Stimulated activated CD8-positive, alpha-beta memory T cell treated with anti-CD3 and anti-CD28 coated beads, Interleukin-7, amount 100 ng/mL, for 24 hours (primary cell): ENCODE results near the gene TRPV4.

Experiments
- DNase-seq: peaks from one replicate; pipeline ENCODE4 v3.0.0-alpha.2; 2020; ENCODE audit warnings: low read depth

TRPV4 gene

DNA sequence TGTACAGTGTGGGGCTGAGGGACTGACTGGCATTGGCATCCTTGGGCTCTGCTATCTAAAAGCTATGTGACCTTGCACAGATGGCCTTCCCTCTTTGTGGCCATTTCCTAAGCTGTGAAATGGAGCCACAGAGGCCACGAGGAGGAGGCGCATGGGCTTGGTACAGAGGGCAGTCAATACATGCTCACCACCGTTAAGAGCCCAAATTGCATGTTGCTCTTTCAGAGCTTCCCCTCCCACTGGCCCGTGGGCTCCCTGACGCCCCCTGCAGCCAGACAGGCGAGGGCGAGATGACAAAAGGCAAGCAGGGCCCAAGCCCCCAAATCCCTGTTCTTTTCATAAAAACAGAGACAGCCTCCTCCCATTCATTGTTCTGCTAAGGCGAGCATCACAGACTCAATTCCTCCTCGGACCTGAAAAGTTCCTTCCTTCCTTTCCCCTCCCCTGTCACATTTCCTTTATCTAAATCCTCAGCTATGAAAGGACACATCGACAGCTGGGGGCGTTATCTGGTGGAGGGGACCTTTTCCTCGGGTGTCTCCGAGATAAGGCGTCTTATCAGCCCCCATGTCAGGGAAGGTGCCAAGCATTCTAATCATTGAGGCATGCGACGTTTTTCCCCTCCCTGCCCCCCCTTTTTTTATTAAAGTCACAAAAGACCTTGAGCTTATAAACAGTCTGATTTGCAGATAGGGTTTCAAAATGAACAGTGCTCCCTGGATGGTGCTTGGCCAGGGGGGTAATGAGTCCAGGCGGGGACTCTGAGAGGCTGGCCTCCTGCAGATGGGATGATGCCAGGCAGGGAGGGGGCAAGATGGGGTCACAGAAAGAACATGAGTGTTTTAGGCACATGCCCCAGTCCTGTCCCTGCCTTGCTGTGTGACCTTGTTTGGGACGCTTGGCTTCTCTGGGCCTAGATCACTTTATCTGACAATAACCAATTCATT, 93.2 kb downstream of the TRPV4 start:
- DNase-seq = no peak

DNA sequence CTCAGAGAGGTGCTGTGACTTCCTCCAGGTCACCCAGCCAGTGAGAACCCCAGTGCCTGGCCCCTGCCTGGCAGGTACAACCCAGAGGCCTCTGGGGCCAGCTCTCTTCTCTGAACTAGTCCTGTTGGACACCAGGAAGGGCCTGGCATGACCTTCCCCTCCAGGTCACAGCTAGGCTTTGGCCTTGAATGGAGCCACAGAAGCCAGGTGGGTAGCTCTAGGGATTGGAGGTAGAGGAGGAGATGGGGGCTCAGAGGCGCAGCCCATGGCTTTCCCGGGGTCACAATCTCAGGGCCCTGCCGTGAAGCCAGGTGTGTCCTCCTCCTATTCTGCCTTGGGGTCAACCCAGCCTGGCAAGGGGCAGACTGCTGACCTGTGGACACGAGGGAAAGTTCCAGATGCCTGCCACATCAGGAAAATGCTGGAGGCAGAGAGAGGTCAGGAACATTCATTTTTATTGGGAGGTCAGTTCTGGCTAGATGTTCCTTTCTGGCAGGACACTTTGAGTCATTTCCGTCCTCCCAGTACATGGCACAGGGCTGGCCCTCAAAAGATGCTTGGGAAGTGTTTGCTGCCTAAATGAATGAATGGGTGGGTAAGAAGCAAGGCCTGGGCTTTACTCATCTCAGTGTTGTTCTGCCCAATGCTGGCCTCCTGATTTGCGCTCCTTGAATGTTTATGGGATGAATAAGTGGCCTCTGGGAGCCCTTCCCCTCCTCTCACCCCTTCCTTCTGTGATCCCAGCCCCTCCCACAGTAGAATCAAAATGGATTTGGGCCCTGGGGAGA, 94.1 kb downstream of the TRPV4 start:
- DNase-seq = no peak

DNA sequence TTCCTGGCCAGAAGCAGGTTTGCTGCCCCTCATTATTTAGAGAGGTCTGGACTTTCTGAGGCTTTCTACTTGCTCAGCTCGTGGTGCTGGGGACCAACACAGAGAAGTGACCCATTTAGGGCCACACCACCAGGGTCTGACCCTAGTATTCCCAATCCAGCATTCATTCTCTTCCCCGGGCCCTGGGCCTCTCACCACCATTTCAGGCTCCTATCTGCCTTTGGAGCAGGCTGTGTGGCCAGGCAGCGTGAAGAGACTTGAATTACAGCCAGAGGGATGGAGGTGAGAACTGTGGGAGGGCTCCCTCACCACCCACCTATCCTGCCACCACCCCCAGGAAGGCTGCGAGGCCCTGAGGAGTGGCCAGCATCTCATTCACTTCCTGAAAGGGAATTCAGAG, 95.0 kb downstream of the TRPV4 start:
- no peak for DNase-seq

DNA sequence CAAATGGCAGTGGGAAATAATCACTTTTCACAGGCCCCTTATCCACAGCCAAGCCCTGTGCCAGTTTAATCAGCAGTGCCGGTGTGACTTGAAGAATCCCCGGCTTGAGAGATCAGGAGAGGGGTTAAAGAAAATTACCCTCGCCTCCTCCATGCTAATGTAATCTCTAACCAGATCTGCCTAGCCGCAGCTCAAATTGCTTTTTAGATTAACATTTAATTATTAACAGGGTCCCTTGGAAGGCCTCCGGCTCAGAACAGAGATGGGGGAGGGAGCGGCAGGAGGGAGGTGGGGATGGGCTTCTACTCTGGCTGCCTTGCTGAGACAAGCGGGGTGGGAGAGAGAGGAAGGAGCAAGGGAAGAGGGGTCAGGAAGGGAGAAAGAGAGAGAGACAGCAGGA, 95.6 kb downstream of the TRPV4 start:
- no peak for DNase-seq

DNA sequence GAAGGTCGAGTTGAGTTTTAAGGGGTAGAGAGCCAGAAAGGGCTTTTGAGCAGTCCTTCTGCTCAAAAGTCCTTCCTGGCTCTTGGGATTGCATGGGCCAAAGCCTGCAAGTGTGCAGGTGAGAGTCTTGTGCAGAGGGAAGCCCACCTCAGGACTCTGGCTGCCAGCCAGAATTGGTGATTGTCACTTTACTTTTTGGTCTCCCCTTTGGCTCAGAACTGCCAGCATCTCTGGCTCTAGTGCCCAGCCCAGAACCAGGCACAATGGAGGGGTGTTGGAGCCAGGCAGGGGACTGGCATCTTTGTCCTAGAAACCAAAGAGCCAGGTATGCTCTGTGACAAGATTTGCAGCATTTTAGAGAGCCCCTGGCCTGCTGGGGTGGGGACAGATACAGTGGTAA, 96.1 kb downstream of the TRPV4 start:
- no peak for DNase-seq

DNA sequence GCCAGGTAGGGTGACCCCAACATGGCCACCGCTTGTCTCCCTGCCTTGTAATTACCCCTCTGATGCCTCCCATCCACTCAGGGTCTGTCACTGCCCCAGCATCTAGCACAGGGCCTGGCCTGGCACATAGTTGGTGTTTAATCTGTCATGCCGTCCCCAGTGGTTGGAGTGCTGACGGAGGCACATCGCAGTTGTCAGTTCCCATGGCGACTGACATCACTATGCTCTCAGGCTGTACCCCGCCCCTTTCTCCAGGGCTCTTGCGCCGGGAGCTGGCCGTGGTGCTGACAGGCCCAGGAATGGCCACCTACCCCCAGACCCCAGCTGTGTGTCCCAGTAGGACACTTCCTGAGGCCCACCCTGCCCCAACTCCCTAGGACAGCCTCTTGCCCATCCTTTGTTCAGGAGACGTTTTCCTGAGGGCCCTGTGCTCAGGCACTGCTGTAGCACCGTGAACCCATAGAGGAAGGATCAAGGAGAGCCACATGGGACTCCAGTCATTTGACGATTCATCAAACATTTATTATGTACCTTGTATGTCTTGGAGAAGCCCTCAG, 96.6 kb downstream of the TRPV4 start:
- no peak for DNase-seq

DNA sequence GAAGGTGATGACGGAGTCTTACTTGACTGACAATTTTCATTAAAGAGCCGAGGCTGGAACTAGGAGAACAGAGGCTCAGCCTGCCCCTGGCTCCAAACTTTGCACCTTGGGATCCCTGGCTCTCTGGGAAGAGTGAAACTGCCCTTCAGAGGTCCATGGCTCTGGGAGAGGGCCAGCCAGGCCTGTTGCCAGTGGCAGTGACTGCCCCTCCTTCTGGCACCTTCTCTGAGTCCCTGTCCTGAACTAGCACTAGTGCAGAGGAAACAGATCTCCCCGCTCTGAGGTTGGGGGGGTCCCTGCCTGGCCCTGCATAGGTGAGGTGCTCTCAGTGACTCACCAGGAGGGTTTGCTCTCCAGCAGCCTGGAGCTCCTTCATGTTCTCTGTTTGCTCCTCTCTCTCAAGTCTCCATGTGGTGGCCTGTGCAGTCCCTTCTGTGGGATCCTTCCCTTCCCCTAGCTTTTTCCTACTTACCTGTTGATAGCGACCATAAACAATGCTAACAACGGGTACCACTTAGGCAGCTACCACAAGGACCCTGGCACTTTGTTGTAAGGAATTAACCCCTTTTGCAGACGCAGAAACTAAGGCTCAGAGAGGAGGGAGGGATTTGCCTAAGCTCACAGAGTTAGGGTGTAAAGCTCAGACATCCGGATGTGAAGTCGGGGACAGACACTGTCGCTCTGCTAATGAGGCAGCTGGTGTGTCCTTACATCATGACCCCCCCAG, 97.2 kb downstream of the TRPV4 start:
- DNase-seq = no peak

DNA sequence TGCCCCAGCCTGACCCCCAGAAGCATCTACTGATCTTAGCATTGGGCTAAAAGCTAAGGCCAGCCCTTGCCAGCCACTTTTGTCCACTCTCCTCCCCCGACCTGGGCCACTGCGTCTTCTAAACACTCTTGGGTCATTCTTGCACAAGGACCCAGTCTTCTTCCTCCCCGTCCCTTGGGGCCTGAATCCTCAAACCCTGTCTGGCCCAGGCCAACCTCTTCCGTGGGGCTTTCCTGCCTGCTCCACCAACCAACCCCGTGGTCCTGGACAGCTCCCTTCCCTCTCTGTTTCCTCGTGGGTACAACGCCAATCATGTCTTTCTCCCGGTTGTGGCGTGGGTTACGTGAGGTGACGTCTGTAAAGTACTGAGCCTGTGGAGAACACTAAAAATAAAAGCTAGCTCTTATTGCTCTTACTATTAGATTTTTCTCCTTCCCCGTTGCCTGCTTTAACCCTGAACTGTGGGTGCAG, 98.1 kb downstream of the TRPV4 start:
- no peak for DNase-seq

DNA sequence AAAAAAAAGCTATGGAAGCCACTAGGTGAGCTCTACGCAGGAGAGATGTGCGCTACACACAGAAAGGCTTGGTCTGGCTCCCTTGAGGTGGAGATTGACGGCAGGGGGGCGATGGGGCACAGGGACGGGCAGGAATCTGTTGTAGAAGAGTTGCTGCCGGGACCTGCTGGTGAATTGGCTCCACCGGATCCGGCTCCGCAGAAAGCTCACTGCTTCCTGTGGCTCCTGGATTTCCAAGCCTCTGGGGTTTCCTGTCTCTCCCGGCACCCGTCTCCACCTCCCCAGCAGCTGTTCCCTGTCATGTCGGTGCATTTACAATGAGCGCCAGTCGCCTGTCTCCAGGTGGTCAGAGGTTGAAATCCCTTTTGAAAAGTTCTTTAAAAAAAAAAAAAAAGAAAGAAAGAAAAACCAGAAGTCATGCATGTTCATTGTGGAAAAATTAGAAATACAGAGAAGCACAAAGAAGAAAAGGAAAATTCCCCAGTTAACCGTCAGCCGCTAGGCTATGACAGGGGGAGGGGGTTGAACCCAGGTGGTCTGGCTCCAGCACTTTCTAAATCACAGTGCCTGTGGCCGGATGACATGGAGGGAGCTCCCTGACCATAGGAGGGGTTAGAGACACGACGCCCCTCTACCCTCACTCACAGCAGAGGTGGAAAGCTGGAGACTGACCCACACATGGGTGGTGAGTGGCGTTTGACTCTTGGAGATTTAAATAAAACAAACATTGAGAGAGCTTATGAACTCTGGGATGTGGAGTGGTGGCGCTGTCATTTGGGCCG, 98.8 kb downstream of the TRPV4 start:
- DNase-seq = no peak
